NCI-H2227 (cell line): ENCODE data around the gene SRPK1.

Source experiments
- DNase-seq: peaks from one replicate; lab custom pipeline; 2025; ENCODE audit not compliant: unreplicated experiment; lab: John Stamatoyannopoulos, UW

The SRPK1 gene

GRCh38 chr6:35786272-35786671, 134.6 kb downstream of the SRPK1 start:
- no peak for DNase-seq

GRCh38 chr6:35784200-35784599, 136.7 kb downstream of the SRPK1 start:
- no peak for DNase-seq
